AG08395 (cell line): ENCODE data around the gene NELFB.
A peak's percentile ranks its signal among the peaks of the same experiment; 100 is the strongest.

Experiments
- DNase-seq: peaks from one replicate; pipeline ENCODE4 v3.0.0; 2012; ENCODE audit warnings: mixed read lengths, low spot score

Gene NELFB

DNA sequence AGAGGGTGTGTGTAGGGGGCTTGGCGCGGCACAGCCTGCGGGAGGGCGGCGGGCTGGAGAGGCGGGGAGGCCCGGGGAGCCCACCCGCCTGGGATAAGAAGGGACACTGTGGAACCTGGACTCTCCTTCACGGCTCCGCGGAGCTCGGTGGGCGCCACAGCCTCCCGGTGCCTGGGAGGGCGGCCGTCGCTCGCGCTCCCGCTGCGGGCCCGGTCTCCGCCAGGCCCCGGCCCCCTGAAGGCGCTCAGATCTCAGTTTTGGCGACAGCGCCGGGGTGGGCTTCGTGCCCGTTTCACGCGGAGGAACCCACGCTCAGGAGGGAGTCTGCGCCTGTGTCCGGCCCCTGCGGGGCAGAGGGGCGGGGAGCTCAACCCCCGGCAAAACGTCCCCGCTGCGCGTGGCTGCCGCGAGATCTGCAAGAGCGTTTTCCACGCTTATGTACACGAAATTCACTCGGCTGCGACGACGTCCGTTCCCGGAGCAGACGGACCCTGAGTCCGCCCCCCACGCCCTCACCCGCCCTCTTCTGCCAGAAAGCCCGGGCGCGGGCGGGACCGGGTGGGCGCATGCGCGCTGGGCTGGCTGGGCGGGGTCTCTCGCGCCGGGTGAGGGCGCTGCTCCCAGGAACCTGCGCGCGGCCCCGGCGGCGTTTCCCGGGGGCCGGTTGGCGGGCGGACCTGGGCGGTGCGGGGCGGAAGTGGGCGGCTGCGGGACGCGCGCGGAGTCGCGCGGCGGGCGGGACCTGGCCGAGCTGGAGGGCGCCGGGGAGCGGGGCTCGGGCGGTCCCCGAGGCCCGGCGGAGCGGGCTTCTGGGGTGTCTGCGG lies at the start of gene NELFB:
NELFB (plus strand) TSS at position 704 of the 824 bp plus-strand sequence.
- peak; percentile 100 for DNase-seq

DNA sequence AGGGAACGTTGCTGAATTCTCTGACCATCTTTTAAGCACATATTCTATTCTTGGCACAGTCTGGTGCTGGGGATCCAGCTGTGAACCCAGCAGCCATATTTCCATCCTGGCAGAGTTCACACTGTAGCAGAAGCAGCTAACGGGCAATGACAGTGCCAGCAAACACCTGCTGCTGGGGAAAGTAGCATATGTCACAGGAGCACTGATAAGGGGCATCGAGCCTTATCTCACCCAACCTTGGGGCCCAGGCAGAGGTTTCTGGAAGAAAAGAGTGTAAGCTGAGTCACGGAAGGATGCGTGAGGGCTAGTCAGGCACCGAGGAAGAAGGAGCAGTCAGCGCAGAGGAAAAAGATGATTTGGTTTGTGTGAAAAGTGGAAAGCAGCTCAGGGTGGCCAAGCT lies 48.5 kb upstream of the NELFB start:
- DNase-seq: no peak

DNA sequence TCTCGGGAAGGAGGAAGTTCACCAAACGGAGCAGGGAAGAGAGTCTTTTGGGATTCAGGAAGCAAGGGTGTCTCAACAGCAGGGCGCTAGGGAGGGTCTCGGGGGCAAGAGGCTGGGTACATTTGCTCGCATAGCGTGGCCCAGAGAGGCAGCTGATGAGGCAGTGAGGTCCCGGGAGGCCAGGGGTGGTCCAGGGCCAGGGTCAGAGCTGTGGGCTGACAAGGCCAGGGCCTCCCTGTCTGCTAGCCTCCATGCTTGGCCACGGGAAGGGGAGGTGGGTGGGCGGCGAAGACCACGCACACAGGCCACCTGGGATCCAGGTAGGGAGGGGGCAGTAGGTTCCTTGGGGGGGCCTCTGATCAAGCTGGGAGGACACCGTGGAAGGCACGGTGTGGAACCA lies 43.6 kb upstream of the NELFB start:
- DNase-seq: no peak

DNA sequence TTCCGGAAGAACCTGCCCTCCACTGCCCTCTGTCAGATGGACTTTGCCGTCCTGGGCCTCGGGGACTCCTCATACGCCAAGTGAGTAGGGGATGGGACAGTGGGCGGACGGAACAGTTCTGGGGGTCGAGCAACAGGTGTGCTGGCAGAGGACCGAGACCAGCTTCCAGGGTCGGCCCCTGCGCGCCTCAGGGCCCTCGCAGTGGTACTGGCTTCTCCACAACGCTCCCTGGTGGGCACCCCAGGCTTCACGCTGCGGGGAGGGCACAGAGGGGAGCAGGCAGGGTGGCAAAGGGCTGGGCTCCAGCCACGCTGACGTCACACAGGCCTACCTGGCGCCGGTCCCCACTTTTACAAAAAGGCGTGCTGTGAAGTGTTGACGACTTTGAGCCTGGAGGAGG lies 42.6 kb upstream of the NELFB start:
- DNase-seq: no peak

DNA sequence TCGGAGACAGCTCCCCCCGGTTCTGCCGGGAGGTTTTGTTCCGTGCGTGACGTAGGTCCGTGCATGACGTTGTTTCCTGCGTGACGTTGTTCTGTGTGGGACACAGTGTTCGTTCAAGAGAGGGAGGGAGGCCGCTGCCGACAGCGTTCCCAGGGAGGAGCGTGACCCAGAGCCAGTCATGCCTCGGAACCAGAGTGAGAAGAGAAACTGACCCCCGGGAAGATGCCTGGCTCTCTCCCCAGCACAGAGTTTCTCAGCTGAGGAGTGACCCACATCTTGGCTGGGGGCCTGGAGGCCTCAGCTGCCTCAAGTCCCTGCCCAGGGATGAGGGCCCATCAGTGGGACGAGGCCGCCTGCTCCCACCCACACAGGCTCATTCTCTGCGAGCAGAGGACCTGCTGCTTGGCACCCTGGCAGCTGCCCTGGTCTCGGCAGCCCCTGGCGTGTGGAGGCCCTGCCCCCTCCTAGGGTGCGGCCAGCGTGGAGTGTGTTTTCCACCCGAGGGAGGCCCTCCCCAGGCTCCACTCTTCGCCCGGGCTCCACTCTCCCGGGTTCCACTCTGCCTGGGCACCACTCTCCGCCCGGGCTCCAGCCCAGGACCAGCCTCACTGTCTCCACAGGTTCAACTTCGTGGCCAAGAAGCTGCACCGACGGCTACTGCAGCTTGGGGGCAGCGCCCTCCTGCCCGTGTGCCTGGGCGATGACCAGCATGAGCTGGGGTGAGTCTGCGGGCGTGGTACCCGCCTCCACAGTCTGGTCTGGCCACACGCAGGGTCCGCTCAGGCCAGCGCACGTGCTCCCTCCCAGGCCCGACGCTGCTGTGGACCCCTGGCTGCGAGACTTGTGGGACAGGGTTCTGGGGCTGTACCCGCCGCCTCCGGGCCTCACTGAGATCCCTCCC lies 41.7 kb upstream of the NELFB start:
- DNase-seq: no peak

DNA sequence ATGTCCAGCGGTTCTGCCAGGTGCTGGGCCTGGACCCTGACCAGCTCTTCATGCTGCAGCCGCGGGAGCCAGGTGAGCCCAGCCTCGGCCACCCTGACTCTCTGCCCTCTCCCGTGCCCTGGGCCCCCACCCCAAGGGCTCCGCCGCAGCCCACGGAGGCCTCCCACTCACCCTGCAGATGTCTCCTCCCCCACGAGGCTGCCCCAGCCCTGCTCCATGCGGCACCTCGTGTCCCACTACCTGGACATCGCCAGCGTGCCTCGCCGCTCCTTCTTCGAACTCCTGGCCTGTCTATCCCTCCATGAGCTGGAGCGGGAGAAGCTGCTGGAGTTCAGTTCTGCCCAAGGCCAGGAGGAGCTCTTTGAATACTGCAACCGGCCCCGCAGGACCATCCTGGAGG lies 40.5 kb upstream of the NELFB start:
- no peak for DNase-seq

DNA sequence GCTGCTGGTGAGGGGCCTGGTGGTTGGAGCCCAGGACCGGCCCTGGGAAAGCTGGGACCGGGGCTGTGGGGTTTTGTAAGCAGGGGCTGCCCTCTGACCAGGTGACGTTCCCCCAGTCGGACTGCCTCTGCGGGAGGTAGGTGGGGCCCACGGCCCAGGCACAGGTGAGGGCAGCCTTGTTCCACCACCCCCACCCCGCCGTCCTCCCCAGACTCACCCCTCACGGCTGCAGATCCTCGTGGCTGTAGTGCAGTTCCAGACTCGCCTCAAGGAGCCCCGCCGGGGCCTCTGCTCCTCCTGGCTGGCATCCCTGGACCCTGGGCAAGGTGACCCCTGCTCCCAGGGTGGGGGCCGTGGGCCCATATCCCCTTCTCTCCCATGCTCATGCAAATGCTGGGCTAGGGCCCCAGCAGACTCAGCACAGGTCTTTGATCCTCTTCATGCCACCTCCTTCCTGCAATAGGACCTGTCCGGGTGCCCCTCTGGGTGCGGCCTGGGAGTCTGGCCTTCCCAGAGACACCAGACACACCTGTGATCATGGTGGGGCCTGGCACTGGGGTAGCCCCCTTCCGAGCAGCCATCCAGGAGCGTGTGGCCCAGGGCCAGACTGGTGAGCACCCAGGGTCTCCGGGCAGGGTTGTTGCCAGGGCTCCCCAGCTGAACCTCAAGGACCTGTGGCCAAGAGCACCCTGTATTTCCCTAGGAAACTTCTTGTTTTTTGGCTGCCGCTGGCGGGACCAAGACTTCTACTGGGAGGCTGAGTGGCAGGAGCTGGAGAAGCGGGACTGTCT lies 39.7 kb upstream of the NELFB start:
- no peak for DNase-seq

DNA sequence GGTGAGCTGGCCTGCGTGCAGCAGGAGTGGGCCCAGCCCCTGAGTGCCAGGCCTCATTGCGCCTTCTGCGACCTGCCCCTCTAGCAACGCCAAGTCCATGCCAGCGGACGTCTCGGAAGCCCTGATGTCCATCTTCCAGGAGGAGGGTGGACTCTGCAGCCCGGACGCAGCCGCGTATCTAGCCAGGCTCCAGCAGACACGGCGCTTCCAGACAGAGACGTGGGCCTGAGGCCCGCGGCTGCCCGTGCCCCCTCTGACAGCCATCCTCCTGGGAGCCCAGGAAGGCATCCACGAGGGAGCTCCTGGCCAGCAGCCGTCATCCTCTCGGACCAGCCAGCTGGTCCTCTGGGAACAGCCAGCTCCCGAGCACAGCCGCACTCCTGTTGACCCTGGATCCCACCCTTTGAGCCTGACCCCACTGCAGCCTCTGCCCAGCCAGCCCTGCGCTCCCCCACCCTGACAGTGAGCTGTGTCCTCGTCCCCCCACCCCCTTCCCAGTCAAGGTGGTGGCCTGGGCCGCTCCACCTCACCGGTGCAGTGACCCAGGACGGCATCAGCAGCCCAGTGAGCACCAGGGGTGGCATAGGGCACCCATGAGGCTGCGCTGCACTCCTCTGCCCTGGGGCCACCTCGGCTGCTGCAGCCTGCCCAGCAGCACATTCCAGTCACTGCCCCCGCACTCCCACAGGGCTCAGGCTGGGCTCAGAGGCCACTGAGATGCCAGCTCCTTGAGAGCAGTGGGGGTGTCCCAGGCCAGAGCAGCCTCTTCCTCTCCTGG lies 38.8 kb upstream of the NELFB start:
- no peak for DNase-seq

DNA sequence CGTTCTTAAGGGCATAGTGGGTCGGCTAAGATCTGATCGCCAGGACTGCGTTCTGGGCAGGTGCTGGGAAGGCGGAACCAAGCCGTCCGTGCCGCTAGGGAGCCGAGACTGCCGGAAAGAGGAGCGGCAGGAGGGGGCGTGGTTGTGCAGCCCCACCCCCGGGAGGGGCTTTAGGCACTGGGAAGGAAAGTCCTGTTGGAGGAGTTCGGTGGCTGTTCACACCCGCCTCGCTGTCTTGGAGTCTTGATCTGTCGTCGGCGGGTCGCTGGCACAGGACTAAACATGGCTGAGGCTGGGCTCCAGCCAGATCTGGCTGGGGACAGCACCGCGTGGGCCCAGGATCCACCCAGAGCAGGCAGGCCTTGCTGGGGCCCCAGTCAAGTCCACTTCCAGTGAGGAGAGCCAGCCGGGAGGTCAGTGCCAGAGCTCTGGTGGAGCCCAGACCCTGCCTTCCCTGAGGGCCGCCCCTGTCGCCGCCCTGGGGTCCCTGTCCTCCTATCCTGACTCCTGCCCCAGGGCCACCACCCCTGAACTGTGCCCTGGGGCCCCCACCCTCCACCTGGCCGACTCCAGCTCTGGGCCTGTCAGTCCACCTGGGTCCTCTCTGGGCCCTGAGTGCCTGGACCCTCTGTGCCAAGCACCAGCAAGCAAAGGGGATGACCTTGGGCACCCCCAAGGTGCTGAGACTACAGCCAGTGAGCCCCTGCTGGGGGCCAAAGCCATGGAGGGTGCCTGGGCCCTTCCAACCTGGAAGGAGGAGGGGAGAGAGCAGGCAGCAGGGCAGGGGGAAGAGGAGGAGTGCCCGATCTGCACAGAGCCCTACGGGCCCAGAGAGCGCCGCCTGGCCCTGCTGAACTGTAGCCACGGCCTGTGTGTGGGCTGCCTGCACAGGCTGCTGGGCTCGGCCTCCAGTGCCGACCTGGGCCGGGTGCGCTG lies 37.6 kb upstream of the NELFB start:
- peak; percentile 72 for DNase-seq

DNA sequence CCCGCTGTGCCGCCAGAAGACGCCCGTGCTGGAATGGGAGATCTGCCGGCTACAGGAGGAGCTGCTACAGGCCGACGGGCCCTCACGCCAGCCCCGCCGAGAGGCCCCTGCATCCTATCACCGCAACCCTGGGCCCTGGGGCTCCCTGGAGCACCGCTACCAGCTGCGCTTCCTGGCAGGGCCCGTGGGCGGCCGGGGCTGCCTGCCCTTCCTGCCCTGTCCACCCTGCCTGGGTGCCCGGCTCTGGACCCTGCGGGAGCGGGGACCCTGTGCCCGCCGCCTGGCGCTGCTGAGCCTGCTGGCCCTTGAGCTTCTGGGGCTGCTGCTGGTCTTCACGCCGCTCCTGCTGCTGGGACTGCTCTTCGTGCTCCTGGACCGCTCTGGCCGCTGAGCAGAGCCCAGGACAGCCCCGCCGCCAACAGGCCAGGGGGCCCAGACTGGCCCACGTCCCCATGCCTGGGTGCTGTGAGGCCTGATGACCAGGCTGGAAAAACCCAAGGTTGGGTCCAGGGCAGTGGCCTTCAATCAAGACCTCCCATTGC lies 36.8 kb upstream of the NELFB start:
- DNase-seq: no peak

DNA sequence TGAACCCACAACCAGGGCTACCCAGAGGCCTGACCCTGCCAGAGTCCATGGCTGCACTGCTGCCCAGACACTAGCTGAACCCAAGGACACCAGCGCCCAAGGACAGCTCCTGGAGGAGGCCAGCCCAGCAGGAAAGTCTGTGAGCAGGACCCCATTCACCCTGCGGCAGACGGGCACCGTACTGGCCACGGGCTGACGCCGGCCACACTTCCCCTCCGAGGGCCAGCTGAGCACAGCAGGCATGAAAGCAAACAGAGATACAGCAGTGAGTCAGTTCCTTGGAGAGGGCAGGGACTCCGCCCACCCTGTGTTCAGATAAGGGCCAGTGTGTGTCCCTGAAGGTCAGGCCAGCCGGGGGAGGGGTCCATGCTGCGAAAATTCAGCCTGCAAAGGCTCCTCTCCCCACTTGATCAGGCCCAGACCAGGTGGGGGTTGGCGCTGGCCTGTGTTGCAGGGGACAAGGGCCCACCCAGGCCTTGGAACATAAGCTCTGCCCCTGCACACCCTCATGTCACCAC lies 36.3 kb upstream of the NELFB start:
- no peak for DNase-seq

DNA sequence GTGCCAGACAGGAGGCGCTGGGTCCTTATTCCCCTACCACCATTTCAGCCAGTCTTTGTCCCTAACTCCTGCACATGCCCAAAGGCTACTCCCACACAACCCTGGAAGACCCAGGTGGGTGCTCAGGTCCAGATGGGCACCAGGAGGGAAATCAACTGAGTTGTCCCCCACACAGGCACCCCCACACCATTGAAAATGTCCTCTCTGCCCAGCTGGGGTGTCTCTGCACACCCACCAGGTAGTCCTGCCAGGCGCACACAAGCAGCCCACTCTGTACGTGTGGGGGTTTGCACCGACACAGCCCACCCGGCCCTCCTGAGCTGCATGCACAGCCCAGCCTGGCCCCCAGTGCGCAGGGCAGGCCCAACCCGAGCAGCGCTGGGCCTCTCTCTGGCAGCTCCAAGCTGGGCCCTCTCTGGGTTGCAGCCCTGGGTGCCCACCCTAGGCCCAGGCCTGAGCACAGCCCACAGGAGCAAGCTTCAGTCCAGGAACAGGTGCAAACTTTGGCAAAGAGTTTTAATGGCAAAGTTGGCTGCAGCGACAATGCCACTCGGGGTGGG lies 35.3 kb upstream of the NELFB start:
- no peak for DNase-seq

DNA sequence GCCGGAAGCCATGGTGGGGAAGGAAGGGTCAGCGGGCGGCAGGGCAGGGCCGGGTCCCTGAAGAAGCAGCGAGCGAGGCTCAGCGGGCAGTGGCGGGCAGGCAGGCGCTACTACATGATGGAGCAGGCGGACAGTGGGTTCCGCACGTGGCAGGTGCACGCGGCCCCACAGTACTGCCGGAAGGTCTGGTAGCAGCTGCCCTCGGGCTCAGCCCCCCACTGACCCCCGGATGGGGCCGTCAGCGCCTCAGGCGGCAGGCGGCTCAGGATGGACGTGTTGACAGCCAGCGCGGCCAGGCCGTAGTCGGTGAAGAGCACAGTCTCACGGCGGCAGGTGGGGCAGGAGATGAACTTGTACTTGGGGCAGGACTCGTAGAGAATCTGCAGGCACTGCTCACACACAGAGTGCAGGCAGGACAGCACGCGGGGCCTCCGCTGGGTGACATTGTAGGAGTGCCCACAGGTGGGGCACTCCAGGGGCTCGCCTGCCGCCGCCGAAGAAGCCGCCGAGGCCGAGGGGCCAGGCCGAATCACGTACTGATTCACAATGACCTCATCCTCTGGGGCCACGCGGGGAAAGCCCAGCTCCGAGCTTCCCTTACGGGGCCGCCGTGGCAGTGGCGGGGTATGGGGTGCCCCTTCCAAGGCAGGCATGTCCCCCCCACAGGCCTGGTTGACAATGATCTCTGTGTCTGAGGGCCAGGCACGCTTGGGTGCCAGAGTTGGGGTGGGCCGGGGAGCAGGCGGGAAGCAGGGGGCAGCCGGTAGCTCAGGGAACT lies 34.6 kb upstream of the NELFB start:
- DNase-seq: no peak

DNA sequence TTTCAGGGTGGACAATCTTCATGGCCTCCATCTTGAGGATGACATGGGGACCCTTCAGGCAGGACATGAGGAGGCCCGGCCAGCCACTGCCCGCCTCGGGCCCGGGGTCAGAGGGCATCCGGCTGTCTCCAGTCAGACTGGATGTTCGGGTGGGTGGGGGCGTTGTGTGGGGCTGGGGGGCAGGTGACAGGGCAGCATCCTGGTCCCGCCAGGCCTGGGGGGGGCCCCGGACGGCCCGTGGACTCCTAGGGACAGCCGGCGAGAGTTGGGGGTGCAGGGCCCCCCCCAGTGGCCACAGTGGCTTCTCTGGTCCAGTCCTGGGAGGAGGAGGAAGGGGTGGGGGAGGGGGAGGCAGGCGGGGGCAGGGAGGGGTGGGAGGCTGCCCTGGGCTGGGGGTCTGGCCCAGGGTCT lies 34.0 kb upstream of the NELFB start:
- DNase-seq: no peak

DNA sequence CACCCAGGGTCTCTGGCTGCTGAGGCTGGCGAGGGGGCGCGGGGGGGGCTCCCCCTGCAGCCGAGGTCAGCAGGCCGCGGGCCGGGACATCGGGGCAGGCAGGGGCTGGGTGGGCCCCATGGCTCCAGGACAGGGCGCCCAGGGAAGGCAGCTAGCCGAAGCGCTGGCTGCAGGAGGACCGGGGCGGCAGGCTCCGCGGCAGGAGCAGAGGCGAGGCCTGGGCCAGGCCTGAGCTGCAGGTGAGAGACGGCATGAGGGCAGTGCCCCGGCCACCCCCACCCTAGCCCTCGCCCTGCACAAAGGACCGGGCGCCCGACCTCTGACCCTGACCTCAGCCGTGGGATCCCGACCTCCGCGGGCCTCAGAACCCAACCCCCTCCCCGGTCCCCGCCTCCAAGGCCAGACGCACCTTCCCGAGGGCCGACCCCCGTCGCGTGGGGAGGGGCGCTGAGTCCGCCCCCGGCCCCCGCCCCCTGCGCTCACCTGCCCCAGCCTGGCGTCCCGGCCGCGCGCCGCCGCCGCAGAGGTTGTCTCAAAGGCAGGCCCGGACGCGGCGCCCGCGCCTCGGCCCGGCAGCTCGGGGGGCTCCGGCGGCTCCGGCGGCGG lies 33.5 kb upstream of the NELFB start:
- no peak for DNase-seq

DNA sequence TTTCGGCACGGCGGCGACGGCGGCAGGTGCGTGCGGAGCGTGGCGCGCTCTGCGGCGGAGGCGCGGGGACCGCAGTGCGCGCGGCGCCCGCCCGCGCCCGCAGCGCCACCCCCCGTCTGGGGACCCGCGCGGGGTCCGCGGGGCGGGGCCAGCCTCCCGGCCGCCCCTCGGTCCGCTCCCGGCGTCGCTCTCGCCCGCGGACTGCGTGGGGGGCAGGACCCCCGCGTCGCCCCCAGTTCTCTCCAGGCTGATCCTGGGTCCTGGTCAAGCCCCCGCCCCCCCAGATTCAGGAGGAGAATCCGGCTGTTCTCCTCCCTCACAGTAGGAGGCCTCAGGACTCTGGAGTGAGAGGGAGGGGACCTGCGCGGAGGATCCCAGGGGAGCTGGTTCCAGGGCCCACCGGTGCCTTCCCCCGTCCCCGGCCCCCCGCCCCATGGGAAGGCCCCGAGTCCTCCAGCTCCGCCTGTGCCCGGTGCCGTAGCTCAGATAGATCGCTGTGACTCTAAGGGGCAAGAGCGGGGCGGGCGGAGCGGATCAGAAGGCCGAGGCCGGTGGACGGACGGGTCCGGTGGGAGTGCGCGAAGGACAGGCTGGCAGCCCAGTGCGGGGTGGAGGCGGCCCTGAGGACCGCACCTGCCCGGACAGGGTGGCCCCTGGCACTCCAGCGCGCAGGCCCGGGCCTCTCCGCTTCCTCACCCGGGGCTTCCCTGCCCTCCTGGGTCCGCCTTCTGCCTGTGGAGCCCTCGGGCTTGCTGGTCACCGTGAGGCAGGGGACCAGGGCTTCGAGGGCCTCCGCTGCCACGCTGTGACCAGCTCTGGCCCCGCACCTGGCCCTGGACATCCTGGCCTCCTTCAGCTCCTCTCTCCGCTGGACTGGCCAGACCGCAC lies 32.7 kb upstream of the NELFB start, which contains the start of gene RNF208:
RNF208 (minus strand) TSS at position 51 of the 888 bp plus-strand sequence. CDS start 1,028 bp downstream, outside the sequence.
- DNase-seq: no peak
